ENCODE results near the gene PPP1R3F. TPM values are rescaled to one million over a fixed set of nuclear protein-coding genes. Genes with fewer than 3 reads are reported as not detected.

PPP1R3F gene
- total and polyA plus RNA-seq, 9 of the 15 experiments (the other 6 are each of a cell fraction or from before 2014, with no cell fraction given): 0.03 to 0.91 (median 0.43) TPM; not detected in 1

DNA sequence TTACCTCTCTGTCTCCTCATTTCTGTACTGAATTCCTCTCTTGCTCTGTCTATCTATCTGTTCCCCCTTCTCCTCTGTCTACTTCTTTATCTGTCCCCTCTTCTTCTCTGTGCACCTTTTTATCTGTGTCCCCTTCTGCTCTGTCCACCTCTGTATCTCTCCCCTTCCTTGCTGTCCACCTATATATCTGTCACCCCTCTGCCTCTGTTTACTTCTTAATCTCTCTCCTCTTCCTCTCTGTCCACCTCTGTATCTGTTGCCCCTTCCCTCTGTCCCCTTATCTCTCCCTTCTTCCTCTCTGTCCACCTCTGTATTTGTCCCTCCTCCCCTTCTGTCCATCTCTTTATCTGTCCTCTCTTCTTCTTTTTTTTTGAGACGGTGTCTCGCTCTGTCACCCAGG, 25.4 kb upstream of the PPP1R3F start (continued):
- TF ChIP-seq, protein P1, sequence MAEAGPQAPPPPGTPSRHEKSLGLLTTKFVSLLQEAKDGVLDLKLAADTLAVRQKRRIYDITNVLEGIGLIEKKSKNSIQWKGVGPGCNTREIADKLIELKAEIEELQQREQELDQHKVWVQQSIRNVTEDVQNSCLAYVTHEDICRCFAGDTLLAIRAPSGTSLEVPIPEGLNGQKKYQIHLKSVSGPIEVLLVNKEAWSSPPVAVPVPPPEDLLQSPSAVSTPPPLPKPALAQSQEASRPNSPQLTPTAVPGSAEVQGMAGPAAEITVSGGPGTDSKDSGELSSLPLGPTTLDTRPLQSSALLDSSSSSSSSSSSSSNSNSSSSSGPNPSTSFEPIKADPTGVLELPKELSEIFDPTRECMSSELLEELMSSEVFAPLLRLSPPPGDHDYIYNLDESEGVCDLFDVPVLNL (CRISPR knock-in tag; IDR thresholded peaks at IDR 0.05; ENCODE audit: low read depth): no peak
- TF ChIP-seq, protein P2, sequence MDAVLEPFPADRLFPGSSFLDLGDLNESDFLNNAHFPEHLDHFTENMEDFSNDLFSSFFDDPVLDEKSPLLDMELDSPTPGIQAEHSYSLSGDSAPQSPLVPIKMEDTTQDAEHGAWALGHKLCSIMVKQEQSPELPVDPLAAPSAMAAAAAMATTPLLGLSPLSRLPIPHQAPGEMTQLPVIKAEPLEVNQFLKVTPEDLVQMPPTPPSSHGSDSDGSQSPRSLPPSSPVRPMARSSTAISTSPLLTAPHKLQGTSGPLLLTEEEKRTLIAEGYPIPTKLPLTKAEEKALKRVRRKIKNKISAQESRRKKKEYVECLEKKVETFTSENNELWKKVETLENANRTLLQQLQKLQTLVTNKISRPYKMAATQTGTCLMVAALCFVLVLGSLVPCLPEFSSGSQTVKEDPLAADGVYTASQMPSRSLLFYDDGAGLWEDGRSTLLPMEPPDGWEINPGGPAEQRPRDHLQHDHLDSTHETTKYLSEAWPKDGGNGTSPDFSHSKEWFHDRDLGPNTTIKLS (IDR thresholded peaks at IDR 0.05; ENCODE audit: borderline replicate concordance, low read depth): no peak
- TF ChIP-seq, protein P3, sequence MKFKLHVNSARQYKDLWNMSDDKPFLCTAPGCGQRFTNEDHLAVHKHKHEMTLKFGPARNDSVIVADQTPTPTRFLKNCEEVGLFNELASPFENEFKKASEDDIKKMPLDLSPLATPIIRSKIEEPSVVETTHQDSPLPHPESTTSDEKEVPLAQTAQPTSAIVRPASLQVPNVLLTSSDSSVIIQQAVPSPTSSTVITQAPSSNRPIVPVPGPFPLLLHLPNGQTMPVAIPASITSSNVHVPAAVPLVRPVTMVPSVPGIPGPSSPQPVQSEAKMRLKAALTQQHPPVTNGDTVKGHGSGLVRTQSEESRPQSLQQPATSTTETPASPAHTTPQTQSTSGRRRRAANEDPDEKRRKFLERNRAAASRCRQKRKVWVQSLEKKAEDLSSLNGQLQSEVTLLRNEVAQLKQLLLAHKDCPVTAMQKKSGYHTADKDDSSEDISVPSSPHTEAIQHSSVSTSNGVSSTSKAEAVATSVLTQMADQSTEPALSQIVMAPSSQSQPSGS (CRISPR knock-in tag; IDR thresholded peaks at IDR 0.05): no peak
- TF ChIP-seq TARDBP (IDR thresholded peaks at IDR 0.05): no peak
- TF ChIP-seq, protein P4, sequence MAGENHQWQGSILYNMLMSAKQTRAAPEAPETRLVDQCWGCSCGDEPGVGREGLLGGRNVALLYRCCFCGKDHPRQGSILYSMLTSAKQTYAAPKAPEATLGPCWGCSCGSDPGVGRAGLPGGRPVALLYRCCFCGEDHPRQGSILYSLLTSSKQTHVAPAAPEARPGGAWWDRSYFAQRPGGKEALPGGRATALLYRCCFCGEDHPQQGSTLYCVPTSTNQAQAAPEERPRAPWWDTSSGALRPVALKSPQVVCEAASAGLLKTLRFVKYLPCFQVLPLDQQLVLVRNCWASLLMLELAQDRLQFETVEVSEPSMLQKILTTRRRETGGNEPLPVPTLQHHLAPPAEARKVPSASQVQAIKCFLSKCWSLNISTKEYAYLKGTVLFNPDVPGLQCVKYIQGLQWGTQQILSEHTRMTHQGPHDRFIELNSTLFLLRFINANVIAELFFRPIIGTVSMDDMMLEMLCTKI (IDR thresholded peaks at IDR 0.05; ENCODE audit: partially characterized antibody): no peak
- TF ChIP-seq ZSCAN29 (IDR thresholded peaks at IDR 0.05): no peak
- TF ChIP-seq, protein P5, sequence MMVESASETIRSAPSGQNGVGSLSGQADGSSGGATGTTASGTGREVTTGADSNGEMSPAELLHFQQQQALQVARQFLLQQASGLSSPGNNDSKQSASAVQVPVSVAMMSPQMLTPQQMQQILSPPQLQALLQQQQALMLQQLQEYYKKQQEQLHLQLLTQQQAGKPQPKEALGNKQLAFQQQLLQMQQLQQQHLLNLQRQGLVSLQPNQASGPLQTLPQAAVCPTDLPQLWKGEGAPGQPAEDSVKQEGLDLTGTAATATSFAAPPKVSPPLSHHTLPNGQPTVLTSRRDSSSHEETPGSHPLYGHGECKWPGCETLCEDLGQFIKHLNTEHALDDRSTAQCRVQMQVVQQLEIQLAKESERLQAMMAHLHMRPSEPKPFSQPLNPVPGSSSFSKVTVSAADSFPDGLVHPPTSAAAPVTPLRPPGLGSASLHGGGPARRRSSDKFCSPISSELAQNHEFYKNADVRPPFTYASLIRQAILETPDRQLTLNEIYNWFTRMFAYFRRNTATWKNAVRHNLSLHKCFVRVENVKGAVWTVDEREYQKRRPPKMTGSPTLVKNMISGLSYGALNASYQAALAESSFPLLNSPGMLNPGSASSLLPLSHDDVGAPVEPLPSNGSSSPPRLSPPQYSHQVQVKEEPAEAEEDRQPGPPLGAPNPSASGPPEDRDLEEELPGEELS (CRISPR knock-in tag; IDR thresholded peaks at IDR 0.05; ENCODE audit: borderline replicate concordance): no peak
- TF ChIP-seq EGR1 (conservative IDR thresholded peaks at IDR 0.05): 0 out of 2 replicates have a peak, but pooled peaks have one; percentile 21
- TF ChIP-seq, protein P6, sequence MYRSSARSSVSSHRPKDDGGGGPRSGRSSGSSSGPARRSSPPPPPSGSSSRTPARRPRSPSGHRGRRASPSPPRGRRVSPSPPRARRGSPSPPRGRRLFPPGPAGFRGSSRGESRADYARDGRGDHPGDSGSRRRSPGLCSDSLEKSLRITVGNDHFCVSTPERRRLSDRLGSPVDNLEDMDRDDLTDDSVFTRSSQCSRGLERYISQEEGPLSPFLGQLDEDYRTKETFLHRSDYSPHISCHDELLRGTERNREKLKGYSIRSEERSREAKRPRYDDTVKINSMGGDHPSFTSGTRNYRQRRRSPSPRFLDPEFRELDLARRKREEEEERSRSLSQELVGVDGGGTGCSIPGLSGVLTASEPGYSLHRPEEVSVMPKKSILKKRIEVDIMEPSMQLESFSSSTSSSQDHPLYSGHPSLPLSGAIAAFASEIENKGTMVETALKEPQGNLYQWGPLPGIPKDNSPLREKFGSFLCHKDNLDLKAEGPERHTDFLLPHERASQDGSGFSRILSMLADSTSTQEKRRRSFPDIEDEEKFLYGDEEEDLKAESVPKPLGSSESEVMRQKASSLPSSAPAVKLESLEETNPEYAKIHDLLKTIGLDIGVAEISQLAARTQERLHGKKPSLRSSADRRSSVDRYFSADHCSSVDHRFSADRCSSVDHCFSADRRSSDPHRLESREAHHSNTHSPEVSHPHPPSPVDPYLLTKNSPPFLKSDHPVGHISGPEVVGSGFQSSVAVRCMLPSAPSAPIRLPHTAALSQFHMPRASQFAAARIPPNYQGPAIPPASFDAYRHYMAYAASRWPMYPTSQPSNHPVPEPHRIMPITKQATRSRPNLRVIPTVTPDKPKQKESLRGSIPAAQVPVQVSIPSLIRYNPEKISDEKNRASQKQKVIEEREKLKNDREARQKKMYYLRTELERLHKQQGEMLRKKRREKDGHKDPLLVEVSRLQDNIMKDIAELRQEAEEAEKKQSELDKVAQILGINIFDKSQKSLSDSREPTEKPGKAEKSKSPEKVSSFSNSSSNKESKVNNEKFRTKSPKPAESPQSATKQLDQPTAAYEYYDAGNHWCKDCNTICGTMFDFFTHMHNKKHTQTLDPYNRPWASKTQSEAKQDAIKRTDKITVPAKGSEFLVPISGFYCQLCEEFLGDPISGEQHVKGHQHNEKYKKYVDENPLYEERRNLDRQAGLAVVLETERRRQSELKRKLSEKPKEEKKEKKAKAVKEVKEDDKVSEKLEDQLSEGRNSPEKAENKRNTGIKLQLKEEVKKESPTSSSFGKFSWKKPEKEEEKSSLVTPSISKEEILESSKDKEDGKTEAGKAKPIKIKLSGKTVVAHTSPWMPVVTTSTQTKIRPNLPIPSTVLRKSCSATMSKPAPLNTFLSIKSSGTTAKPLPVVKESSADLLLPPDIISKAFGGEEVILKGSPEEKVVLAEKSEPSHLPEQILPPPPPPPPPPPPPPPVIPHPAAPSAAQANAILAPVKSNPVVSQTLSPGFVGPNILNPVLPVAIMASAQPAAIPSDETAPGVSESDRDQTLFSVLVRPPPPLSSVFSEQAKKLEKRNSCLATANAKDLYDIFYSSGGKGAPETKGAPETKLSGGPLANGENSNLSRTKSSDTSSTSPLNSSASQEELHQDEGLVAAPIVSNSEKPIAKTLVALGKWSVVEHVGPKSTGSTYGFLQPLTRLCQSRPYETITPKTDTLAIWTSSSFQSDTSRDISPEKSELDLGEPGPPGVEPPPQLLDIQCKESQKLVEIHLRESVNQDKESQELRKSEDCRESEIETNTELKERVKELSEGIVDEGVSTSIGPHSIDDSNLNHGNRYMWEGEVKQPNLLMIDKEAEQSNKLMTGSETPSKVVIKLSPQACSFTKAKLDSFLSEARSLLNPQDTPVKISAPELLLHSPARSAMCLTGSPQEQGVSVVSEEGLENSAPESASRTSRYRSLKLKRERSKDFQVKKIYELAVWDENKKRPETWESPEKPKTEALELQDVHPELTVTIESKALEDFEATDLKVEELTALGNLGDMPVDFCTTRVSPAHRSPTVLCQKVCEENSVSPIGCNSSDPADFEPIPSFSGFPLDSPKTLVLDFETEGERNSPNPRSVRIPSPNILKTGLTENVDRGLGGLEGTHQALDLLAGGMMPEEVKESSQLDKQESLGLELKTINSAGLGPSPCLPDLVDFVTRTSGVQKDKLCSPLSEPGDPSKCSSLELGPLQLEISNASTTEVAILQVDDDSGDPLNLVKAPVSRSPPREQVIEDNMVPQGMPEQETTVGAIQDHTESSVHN (IDR thresholded peaks at IDR 0.05; ENCODE audit: borderline replicate concordance in 1 of 2, low read depth in 1 of 2): no peak
- no peak for TF ChIP-seq ZNF311 (CRISPR knock-in tag; IDR thresholded peaks at IDR 0.05)
- no peak for TF ChIP-seq POLR3G (IDR thresholded peaks at IDR 0.05; ENCODE audit: extremely low read depth, insufficient read length, insufficient replicate concordance)
- TF ChIP-seq ZNF696 (CRISPR knock-in tag; conservative IDR thresholded peaks at IDR 0.05): no peak

Measured in K562 (cell line).